ENCODE data around the gene SUGCT. TPM values are rescaled to one million over a fixed set of nuclear protein-coding genes. Genes with fewer than 3 reads are reported as not detected.

Gene SUGCT
- total RNA-seq, 2 donors from 2014 or later = 3.3 to 15.2 TPM

GRCh38 chr7:40899636-40900507 is 765.1 kb downstream of the SUGCT start:
- DNase-seq (ENCODE audit: low spot score) (no peak), ATAC-seq (ENCODE audit: insufficient number of reproducible peaks, low FRiP score, low read depth) (peak; percentile 28)
- no peak overlapping the region for H3K27ac ChIP-seq
- H3K27me3 ChIP-seq (replicated peaks; ENCODE audit: insufficient read depth) = no peaks in the 10 kb centered on the region
- no peak overlapping the region for H3K4me3 ChIP-seq
- no peaks in the 10 kb centered on the region for H3K36me3 ChIP-seq
- no peaks in the 10 kb centered on the region for H3K9me3 ChIP-seq
- no peaks in the 10 kb centered on the region for H3K4me1 ChIP-seq (ENCODE audit: control insufficient read depth in 1 of 2, low read depth in 2 of 2)
- no peak for TF ChIP-seq CTCF (IDR thresholded peaks at IDR 0.05)

GRCh38 chr7:40903872-40904271 is 769.1 kb downstream of the SUGCT start:
- Histone ChIP-seq H3K36me3 (no peaks in the 10 kb centered on the region), H3K4me1 (ENCODE audit: control insufficient read depth in 1 of 2, low read depth in 2 of 2) (no peaks in the 10 kb centered on the region), H3K27me3 (replicated peaks; ENCODE audit: insufficient read depth) (no peaks in the 10 kb centered on the region), H3K9me3 (no peaks in the 10 kb centered on the region), H3K27ac (no peak overlapping the region), H3K4me3 (no peak overlapping the region)
- DNase-seq (ENCODE audit: low spot score) (no peak), ATAC-seq (ENCODE audit: insufficient number of reproducible peaks, low FRiP score, low read depth) (no peak)
- TF ChIP-seq CTCF (IDR thresholded peaks at IDR 0.05) = no peak

- peaks cover 5 to 20% of the 10 kb centered on the region in 2 donors for H3K4me1 ChIP-seq (ENCODE audit: control insufficient read depth in 1 of 2, low read depth in 2 of 2)
Measured at GRCh38 chr7:40907286-40907685, 772.5 kb downstream of the SUGCT start.

GRCh38 chr7:40909346-40909980 is 774.7 kb downstream of the SUGCT start:
- Histone ChIP-seq H3K9me3 (no peaks in the 10 kb centered on the region), H3K4me3 (no peak overlapping the region), H3K36me3 (no peaks in the 10 kb centered on the region), H3K4me1 (ENCODE audit: control insufficient read depth in 1 of 2, low read depth in 2 of 2) (peaks cover 15 to 35% of the 10 kb centered on the region in 2 donors), H3K27me3 (replicated peaks; ENCODE audit: insufficient read depth) (no peaks in the 10 kb centered on the region), H3K27ac (peak overlapping the region; percentile 35 to 57)
- TF ChIP-seq CTCF (IDR thresholded peaks at IDR 0.05) = no peak
- DNase-seq (ENCODE audit: low spot score) (no peak), ATAC-seq (ENCODE audit: insufficient number of reproducible peaks, low FRiP score, low read depth) (no peak)

More at GRCh38 chr7:40907286-40907685, 772.5 kb downstream of the SUGCT start:
- no peak for DNase-seq (ENCODE audit: low spot score)
- no peaks in the 10 kb centered on the region for H3K36me3 ChIP-seq
- no peak overlapping the region for H3K4me3 ChIP-seq
- H3K9me3 ChIP-seq = no peaks in the 10 kb centered on the region
- no peak for TF ChIP-seq CTCF (IDR thresholded peaks at IDR 0.05)
- no peaks in the 10 kb centered on the region for H3K27me3 ChIP-seq (replicated peaks; ENCODE audit: insufficient read depth)
- no peak for ATAC-seq (ENCODE audit: insufficient number of reproducible peaks, low FRiP score, low read depth)
- no peak overlapping the region for H3K27ac ChIP-seq

Other genes with a start within 250 kb of the SUGCT start
- 100 to 1,000 TPM in 1 of 2 donors, 10 to 100 TPM in 1; 61.3 to 107 TPM for gene CDK13, start 184.7 kb upstream of the SUGCT start, total RNA-seq
- gene MPLKIP, start 383 bp upstream of the SUGCT start, total RNA-seq = 10 to 100 TPM; 20.2 to 24.1 TPM

Data from thoracic aorta (tissue), 2 donors.